HPDE6-E6E7 (cell line): Measurements from ENCODE around the gene PPDPF.
A peak's percentile ranks its signal among the peaks of the same experiment; 100 is the strongest.
"Not testable (repeated sequence)": the region's sequence is repeated elsewhere in the genome, so short reads cannot be mapped to it uniquely, and the experiment has no call there.

Experiments
- DNase-seq: peaks from one replicate; pipeline ENCODE4 v3.0.0; 2011; ENCODE audit warnings: missing footprints; ENCODE audit errors: extremely low spot score

Gene PPDPF

GRCh38 chr20:63551068-63551467 lies 30.5 kb downstream of the PPDPF start:
- no peak for DNase-seq

DNA sequence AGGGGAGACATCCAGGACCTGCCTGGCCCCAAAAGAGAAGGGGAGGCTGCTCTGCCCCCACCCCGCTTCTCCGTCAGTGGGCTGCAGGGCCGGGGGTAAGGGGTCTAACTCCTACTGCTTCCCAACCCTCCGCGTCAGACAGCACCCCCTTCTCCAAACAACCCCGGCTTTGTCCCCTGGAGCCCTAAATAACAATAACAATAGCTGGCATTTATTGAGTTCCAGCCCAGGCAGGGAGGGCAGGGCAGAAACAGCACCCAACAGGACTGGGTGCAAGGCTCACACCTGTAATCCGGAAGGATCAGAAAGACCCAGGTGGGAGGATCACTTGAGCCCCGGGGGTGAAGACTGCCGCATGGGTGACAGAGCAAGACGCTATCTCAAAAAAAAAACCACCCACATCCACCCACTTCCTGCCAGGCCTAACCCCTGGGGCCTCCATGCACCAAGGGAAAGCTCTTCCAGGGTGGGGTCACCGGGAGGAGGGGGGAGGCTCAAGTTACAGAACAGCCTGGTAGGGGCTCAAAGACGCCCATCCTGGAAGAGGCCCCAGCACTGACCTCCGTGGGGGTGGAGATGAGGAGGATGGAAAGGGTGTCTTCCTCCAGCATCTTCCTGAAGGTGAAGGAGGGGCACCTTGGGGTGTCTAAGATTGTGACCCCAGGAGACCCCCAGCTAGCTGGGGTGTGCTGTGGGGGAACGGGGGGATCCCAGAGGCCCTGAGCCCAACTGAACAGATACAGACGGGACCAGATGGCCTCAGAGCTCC lies 32.1 kb downstream of the PPDPF start:
- DNase-seq, result no peak

DNA sequence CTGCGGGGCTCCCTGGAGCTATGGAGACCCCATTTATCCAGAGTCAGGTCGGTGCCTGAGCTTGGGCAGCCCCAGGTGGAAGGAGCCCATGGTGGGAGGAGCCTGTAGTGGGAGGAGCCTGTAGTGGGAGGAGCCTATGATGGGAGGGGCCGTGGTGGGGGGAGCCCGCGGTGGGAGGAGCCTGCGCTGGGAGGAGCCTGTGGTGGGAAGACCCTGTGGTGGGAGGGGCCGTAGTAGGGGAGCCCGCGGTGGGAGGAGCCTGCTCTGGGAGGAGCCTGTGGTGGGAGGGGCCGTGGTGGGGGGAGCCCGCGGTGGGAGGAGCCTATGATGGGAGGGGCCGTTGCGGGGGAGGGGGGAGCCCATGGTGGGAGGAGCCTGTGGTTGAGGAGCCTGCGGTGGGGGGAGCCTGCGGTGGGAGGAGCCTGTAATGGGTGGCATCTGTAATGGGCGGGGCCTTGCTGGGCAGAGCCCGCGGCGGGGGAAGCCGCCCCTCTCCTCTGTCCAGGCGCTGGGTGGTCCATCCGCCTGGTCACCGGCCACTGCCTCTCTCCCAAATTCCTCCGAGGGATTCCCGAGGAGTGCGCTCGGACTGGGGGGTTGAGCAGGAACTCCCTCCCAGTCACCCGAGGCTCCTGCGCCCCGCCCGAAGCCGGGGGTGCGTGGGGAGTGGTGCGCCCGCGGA lies 32.8 kb downstream of the PPDPF start:
- peak; percentile 88 for DNase-seq

- DNase-seq, result no peak
Measured at GRCh38 chr20:63553933-63554290, 33.3 kb downstream of the PPDPF start, which contains the start of gene FNDC11. Gene FNDC11 (plus strand): TSS chr20:63554159. CDS start chr20:63555664, 1,505 bp downstream.

- no peak for DNase-seq
Measured at GRCh38 chr20:63554361-63555278, 34.1 kb downstream of the PPDPF start.

- DNase-seq, result no peak
Measured at GRCh38 chr20:63555661-63556381, 35.3 kb downstream of the PPDPF start.

DNA sequence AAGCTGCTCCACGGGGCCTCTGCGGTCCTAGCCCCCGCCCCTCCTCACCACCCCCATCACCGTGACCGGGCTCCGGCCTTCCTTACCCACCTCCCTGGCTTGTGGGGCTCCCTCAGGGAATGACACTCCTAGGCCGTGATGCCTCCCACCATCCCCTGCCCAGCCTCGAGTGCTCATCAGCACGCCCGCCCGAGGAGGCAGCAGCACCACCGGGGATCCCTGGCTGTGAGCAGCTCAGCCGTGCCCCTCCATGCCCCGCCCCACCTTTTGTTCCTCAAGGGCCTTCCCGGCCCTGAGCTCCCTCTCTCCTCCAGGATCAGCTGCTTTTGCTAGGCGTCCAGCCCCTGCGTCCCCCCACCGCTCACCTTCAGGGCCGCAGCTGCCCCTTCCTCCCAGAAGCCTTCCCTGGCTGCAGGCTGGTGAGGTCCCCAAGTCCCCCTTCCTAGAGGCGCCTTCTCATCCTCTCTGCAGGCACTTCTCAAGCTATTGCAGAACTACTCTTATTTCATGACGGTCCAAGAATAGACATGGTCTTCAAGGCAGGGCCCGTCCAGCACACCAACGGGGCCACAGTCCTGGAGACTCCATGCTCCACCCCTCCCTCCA lies 36.4 kb downstream of the PPDPF start:
- DNase-seq, result no peak

DNA sequence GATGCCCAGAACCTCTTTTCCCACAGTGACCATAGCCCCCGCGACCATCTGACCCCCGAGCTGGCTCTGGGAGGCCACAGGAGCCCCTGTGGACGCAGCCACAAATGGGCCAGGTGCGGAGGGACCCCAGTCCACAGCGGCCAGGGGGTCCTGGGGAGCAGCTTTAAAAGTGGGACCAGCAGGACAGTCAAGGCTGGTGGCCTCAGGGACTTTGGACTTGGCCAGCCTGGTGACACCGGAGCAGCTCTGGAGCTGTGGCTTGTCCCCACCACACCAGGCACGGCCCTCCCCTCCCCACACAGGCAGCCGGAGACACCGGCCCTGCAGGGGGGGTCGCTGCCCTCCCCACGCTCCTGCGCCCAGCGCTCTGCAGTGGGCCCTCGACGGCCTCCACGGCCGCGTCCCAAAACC lies 36.9 kb downstream of the PPDPF start:
- no peak for DNase-seq

DNA sequence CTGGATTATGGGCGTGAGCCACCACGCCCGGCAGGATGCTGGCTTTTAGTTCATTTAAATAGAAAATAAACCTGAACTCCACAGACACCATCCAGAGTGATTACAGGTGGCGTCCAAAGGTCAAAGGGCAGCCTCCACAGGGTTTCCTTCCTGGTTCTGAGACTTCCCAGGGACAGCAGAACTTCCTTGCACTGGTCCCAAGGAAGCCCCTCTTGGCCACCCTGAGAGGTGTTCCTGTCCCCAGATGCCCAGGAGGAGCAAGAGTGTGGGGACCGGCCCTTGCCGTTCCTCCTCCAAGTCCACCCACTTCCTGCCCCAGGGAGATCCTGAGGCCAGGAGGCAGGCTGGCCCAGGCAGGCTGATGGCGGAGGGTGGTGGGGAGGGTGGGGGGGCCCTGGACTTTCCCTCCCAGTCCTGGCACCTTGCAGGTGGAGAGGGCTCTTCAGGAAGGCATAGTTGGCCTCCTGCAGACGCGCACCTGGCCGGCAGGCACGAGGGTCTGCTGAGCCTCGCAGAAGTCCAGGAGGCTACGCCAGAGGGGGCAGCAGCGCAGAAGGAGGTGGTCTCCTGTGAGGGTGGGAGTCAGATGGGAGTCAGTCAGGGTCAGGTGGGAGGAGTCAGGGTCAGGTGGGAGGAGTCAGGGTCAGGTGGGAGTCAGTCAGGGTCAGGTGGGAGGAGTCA lies 38.4 kb downstream of the PPDPF start:
- no peak for DNase-seq

GRCh38 chr20:63559485-63560332 lies 39.1 kb downstream of the PPDPF start:
- not testable (repeated sequence) for DNase-seq

- DNase-seq, result no peak
Measured at GRCh38 chr20:63560333-63560805, 39.8 kb downstream of the PPDPF start.

- DNase-seq, result no peak
Measured at GRCh38 chr20:63560856-63561609, 40.5 kb downstream of the PPDPF start.

- DNase-seq, result no peak
Measured at GRCh38 chr20:63561624-63562396, 41.2 kb downstream of the PPDPF start.

- DNase-seq, result no peak
Measured at GRCh38 chr20:63562461-63563224, 42.1 kb downstream of the PPDPF start.

GRCh38 chr20:63563225-63563935 lies 42.8 kb downstream of the PPDPF start:
- DNase-seq, result no peak

DNA sequence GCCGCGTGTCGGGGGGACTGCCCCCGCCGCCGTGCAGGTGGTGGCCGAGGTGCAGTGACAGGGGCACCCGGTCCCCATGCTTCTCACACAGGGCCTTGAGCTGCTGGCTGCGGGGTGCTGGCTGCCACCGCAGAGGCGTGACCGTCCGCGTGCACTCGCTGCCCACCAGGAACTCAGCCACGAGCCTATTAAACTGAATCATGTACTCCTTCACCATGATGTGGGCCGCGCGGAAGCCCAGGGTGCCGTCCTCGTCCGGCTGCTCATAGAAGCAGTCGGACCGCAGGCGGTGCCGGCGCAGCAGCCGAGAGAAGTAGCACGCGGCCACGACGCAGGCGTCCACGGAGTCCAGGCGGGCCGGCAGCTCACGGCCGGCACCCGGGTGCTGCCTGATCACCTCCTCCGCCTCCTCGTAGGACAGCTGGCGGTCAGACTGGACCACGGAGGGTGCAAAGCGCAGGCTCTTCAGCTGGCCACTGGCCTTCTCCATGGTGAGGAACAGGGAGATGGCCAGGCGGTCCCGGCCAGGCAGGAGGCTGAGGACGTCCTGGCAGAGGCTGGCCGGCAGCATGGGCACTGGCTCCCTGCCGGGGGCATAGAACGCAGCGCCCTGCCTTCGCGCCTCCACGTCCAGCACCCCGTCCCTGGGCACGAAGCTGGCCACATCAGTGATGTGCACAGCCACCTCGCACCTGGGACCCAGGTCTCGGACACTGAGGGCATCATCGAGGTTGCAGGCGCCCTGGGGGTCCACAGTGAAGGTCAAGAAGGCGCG lies 43.7 kb downstream of the PPDPF start:
- no peak for DNase-seq
